WTC11 (cell line): ENCODE data around the gene ZC3H14. TPM values are rescaled to one million over a fixed set of nuclear protein-coding genes. Genes with fewer than 3 reads are reported as not detected.

Source experiments
- ATAC-seq: fragments of 200-7000 bp; cut with Tn5 transposase; 2 replicates; pipeline ENCODE4 v1.10.0; 2021; ENCODE audit warnings: mild to moderate bottlenecking, moderate library complexity
- CTCF ChIA-PET: fragments of 300-600 bp; sonication (Branson Sonifier 250); formaldehyde crosslinking; loops from one replicate; lab custom pipeline; 2021; ENCODE audit warnings: antibody characterized with exemption; lab: Charles Lee
- POLR2A ChIA-PET: fragments of 350-600 bp; sonication (Branson Sonifier 250); formaldehyde crosslinking; loops from one replicate; lab custom pipeline; 2021; ENCODE audit warnings: antibody characterized with exemption; lab: Charles Lee
- DNase-seq: peaks from one replicate; pipeline ENCODE4 v3.0.0; 2021; ENCODE audit warnings: low spot score
- H3K27ac Mint-ChIP-seq: 2 replicates; pipeline ENCODE4 v1.8.0; 2021; ENCODE audit warnings: mixed read lengths
- H3K27me3 Mint-ChIP-seq: 2 replicates; pipeline ENCODE4 v1.8.0; 2021; ENCODE audit warnings: low read depth, mild to moderate bottlenecking, moderate library complexity, mixed read lengths
- H3K36me3 Mint-ChIP-seq: 2 replicates; pipeline ENCODE4 v1.8.0; 2021; ENCODE audit warnings: mixed read lengths
- H3K4me1 Mint-ChIP-seq: 2 replicates; pipeline ENCODE4 v1.8.0; 2022; ENCODE audit warnings: mixed read lengths
- H3K4me3 Mint-ChIP-seq: 2 replicates; pipeline ENCODE4 v1.8.0; 2021; ENCODE audit warnings: mild to moderate bottlenecking, moderate library complexity, mixed read lengths
- H3K9me3 Mint-ChIP-seq: 2 replicates; pipeline ENCODE4 v1.8.0; 2021; ENCODE audit warnings: mixed read lengths
- CBFB ChIP-seq: sonication (generic); formaldehyde crosslinking; IDR thresholded peaks from 2 replicates; pipeline ENCODE4 v1.8.1; 2022; ENCODE audit warnings: mild to moderate bottlenecking, low read depth, missing genetic modification reagents
- CREM ChIP-seq: sonication (generic); formaldehyde crosslinking; IDR thresholded peaks from 2 replicates; pipeline ENCODE4 v1.8.1; 2022; ENCODE audit warnings: mild to moderate bottlenecking, missing genetic modification reagents, moderate library complexity
- FOXJ3 ChIP-seq: sonication (generic); formaldehyde crosslinking; IDR thresholded peaks from 2 replicates; pipeline ENCODE4 v1.9.0; 2021; ENCODE audit warnings: missing genetic modification reagents, mild to moderate bottlenecking, borderline replicate concordance
- GTF2I ChIP-seq: fragments of 250-450 bp; sonication (Bioruptor Pico); conservative IDR thresholded peaks from 2 replicates; pipeline ENCODE4 v1.4.0; 2021; ENCODE audit warnings: mild to moderate bottlenecking
- MXD4 ChIP-seq: fragments of 250-450 bp; sonication (Bioruptor Pico); IDR thresholded peaks from 2 replicates; pipeline ENCODE4 v1.8.0; 2021; ENCODE audit warnings: mild to moderate bottlenecking, moderate library complexity, borderline replicate concordance
- MYBL2 ChIP-seq: sonication (generic); formaldehyde crosslinking; IDR thresholded peaks from 2 replicates; pipeline ENCODE4 v1.8.1; 2023; ENCODE audit warnings: mild to moderate bottlenecking, moderate library complexity, missing genetic modification reagents
- OVOL2 ChIP-seq: fragments of 250-450 bp; sonication (Bioruptor Pico); IDR thresholded peaks from 2 replicates; pipeline ENCODE4 v1.9.0; 2021; ENCODE audit warnings: mild to moderate bottlenecking, borderline replicate concordance
- RORB ChIP-seq: fragments of 250-450 bp; sonication (Bioruptor Pico); IDR thresholded peaks from 2 replicates; pipeline ENCODE4 v1.9.0; 2021; ENCODE audit warnings: mild to moderate bottlenecking
- SMAD4 ChIP-seq: sonication (generic); formaldehyde crosslinking; IDR thresholded peaks from 2 replicates; pipeline ENCODE4 v1.8.0; 2022; ENCODE audit warnings: mild to moderate bottlenecking, missing genetic modification reagents
- ZNF121 ChIP-seq: sonication (generic); formaldehyde crosslinking; IDR thresholded peaks from 2 replicates; pipeline ENCODE4 v1.8.0; 2023; ENCODE audit warnings: missing genetic modification reagents
- ZNF263 ChIP-seq: sonication (generic); formaldehyde crosslinking; IDR thresholded peaks from 2 replicates; pipeline ENCODE4 v1.8.1; 2022; ENCODE audit warnings: low read depth, mild to moderate bottlenecking, moderate library complexity, missing genetic modification reagents
- ZNF671 ChIP-seq: fragments of 250-450 bp; sonication (Bioruptor Pico); IDR thresholded peaks from 2 replicates; pipeline ENCODE4 v1.8.0; 2021; ENCODE audit warnings: mild to moderate bottlenecking
- total RNA-seq: library from RNA; stranded (reverse); gene quantifications from 3 replicates; pipeline ENCODE4 v1.2.3, GENCODE V29; 2021
- TF ChIP-seq, protein P1 (sequence below): sonication (generic); formaldehyde crosslinking; IDR thresholded peaks from 2 replicates; pipeline ENCODE4 v1.8.0; 2023; ENCODE audit warnings: missing genetic modification reagents, mild to moderate bottlenecking, borderline replicate concordance
- TF ChIP-seq, protein P2 (sequence below): fragments of 250-450 bp; sonication (Bioruptor Pico); IDR thresholded peaks from 2 replicates; pipeline ENCODE4 v1.9.0; 2021; ENCODE audit warnings: mild to moderate bottlenecking
- TF ChIP-seq, protein P3 (sequence below): sonication (generic); formaldehyde crosslinking; IDR thresholded peaks from 2 replicates; pipeline ENCODE4 v1.8.1; 2022; ENCODE audit warnings: missing genetic modification reagents, borderline replicate concordance
- TF ChIP-seq, protein P4 (sequence below): sonication (generic); formaldehyde crosslinking; conservative IDR thresholded peaks from 2 replicates; pipeline ENCODE4 v1.8.1; 2023; ENCODE audit warnings: mild to moderate bottlenecking, low read depth, missing genetic modification reagents, moderate library complexity

Gene ZC3H14
- total RNA-seq, 1 experiment from 2014 or later: 64.9 TPM

DNA sequence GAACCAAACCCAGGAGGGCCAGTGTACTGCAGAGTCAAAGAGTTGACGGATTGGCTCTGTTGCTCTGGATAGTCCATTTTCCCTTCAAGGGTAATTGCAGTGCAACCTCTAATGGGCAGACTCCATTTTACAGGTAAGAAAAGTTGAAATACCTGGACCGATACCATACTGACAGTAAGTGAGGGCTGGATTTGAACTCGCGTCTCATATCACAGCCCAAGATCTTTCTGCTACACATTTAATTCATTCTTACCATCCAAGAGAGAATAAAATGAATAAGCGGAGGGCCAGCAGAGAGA, 356 bp upstream of the ZC3H14 start:
- H3K27ac Mint-ChIP-seq: peak overlapping the region; percentile 93
- H3K36me3 Mint-ChIP-seq: 0 out of 2 replicates have a peak, but pooled peaks cover 3% of the 10 kb centered on the region
- ChIA-PET CTCF (no interaction called here), POLR2A (no interaction called here)
- peak; percentile 3; the same call in 1 of the 2 replicates for ATAC-seq
- no peak for TF ChIP-seq FOXJ3 (CRISPR knock-in tag)
- TF ChIP-seq, protein P1, sequence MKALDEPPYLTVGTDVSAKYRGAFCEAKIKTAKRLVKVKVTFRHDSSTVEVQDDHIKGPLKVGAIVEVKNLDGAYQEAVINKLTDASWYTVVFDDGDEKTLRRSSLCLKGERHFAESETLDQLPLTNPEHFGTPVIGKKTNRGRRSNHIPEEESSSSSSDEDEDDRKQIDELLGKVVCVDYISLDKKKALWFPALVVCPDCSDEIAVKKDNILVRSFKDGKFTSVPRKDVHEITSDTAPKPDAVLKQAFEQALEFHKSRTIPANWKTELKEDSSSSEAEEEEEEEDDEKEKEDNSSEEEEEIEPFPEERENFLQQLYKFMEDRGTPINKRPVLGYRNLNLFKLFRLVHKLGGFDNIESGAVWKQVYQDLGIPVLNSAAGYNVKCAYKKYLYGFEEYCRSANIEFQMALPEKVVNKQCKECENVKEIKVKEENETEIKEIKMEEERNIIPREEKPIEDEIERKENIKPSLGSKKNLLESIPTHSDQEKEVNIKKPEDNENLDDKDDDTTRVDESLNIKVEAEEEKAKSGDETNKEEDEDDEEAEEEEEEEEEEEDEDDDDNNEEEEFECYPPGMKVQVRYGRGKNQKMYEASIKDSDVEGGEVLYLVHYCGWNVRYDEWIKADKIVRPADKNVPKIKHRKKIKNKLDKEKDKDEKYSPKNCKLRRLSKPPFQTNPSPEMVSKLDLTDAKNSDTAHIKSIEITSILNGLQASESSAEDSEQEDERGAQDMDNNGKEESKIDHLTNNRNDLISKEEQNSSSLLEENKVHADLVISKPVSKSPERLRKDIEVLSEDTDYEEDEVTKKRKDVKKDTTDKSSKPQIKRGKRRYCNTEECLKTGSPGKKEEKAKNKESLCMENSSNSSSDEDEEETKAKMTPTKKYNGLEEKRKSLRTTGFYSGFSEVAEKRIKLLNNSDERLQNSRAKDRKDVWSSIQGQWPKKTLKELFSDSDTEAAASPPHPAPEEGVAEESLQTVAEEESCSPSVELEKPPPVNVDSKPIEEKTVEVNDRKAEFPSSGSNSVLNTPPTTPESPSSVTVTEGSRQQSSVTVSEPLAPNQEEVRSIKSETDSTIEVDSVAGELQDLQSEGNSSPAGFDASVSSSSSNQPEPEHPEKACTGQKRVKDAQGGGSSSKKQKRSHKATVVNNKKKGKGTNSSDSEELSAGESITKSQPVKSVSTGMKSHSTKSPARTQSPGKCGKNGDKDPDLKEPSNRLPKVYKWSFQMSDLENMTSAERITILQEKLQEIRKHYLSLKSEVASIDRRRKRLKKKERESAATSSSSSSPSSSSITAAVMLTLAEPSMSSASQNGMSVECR (CRISPR knock-in tag): no peak
- TF ChIP-seq CBFB (CRISPR knock-in tag): no peak
- TF ChIP-seq GTF2I (CRISPR knock-in tag): 0 out of 2 replicates have a peak, but pooled peaks have one; percentile 30
- TF ChIP-seq ZNF671: no peak
- peak overlapping the region; percentile 93 for H3K4me3 Mint-ChIP-seq
- no peak for DNase-seq
- peaks cover 17% of the 10 kb centered on the region for H3K4me1 Mint-ChIP-seq
- H3K9me3 Mint-ChIP-seq: no peaks in the 10 kb centered on the region
- H3K27me3 Mint-ChIP-seq: no peaks in the 10 kb centered on the region; the same call in 1 of the 2 replicates

DNA sequence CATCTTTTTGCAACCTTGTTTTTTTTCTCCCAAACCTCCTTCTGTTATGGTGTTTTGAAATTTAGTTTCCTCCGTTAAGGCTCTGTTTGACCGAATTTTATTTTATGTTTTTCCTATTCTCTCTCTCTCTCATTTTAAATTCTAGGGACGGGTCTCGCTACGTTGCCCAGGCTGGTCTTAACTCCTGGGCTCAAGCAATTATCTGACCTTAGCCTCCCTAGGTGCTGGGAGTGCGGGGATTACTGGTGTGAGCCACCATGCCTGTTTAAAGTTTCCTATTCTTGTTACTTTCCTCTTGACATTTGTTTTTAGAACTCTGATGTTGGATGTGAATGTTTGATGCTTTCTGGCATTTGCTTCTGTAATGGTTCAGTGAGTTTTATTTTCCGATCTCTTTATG, 1.0 kb downstream of the ZC3H14 start:
- H3K4me1 Mint-ChIP-seq: peaks cover 17% of the 10 kb centered on the region
- no peaks in the 10 kb centered on the region for H3K9me3 Mint-ChIP-seq
- no peaks in the 10 kb centered on the region; the same call in 1 of the 2 replicates for H3K27me3 Mint-ChIP-seq
- no peak for DNase-seq
- ChIA-PET POLR2A (interaction anchor here (0.7 kb wide), 1 partner anchor 12 kb away, joined by 3 read pairs; no protein-coding TSS in a partner anchor), CTCF (no interaction called here)
- no peak for TF ChIP-seq CREM
- TF ChIP-seq ZNF263 (CRISPR knock-in tag): no peak
- no peak for TF ChIP-seq ZNF671
- TF ChIP-seq SMAD4 (CRISPR knock-in tag): no peak
- TF ChIP-seq RORB (CRISPR knock-in tag): no peak
- TF ChIP-seq MYBL2 (CRISPR knock-in tag): no peak
- TF ChIP-seq, protein P1 (CRISPR knock-in tag): no peak
- no peak for TF ChIP-seq OVOL2 (CRISPR knock-in tag)
- no peak for TF ChIP-seq MXD4 (CRISPR knock-in tag)
- H3K4me3 Mint-ChIP-seq: peak overlapping the region; percentile 93
- ATAC-seq: no peak
- H3K36me3 Mint-ChIP-seq: peaks cover 13% of the 10 kb centered on the region
- H3K27ac Mint-ChIP-seq: peak overlapping the region; percentile 47

DNA sequence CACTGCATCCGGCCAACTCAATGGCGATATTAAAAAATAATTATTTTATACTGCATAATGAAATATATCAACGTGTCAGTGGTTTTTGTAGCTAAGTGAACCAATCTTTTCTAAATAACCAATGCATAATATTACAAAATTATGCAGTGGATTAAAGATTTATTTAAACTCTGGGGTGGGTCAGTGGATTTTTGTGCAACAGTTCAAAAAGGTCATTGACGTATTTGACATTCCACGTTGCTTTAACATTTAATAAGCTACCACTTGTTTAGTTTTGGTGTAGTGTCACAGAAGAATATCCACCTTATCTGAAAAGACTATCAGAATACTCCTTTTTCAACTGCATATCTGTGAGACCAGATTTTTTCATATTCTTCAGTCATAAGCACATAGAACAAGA, 2.6 kb downstream of the ZC3H14 start:
- Mint-ChIP-seq H3K9me3 (no peaks in the 10 kb centered on the region), H3K27ac (0 out of 2 replicates have a peak overlapping the region, but pooled peaks have one; percentile 27), H3K36me3 (peaks cover 29% of the 10 kb centered on the region), H3K4me3 (no peak overlapping the region), H3K4me1 (peaks cover 17% of the 10 kb centered on the region), H3K27me3 (no peaks in the 10 kb centered on the region; the same call in 1 of the 2 replicates)
- ChIA-PET CTCF (no interaction called here), POLR2A (no interaction called here)
- ATAC-seq (no peak), DNase-seq (no peak)
- TF ChIP-seq, protein P2, sequence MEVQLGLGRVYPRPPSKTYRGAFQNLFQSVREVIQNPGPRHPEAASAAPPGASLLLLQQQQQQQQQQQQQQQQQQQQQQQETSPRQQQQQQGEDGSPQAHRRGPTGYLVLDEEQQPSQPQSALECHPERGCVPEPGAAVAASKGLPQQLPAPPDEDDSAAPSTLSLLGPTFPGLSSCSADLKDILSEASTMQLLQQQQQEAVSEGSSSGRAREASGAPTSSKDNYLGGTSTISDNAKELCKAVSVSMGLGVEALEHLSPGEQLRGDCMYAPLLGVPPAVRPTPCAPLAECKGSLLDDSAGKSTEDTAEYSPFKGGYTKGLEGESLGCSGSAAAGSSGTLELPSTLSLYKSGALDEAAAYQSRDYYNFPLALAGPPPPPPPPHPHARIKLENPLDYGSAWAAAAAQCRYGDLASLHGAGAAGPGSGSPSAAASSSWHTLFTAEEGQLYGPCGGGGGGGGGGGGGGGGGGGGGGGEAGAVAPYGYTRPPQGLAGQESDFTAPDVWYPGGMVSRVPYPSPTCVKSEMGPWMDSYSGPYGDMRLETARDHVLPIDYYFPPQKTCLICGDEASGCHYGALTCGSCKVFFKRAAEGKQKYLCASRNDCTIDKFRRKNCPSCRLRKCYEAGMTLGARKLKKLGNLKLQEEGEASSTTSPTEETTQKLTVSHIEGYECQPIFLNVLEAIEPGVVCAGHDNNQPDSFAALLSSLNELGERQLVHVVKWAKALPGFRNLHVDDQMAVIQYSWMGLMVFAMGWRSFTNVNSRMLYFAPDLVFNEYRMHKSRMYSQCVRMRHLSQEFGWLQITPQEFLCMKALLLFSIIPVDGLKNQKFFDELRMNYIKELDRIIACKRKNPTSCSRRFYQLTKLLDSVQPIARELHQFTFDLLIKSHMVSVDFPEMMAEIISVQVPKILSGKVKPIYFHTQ (CRISPR knock-in tag): no peak
- TF ChIP-seq ZNF121 (CRISPR knock-in tag): no peak
- TF ChIP-seq, protein P3, sequence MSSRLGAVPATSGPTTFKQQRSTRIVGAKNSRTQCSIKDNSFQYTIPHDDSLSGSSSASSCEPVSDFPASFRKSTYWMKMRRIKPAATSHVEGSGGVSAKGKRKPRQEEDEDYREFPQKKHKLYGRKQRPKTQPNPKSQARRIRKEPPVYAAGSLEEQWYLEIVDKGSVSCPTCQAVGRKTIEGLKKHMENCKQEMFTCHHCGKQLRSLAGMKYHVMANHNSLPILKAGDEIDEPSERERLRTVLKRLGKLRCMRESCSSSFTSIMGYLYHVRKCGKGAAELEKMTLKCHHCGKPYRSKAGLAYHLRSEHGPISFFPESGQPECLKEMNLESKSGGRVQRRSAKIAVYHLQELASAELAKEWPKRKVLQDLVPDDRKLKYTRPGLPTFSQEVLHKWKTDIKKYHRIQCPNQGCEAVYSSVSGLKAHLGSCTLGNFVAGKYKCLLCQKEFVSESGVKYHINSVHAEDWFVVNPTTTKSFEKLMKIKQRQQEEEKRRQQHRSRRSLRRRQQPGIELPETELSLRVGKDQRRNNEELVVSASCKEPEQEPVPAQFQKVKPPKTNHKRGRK: no peak
- TF ChIP-seq, protein P4, sequence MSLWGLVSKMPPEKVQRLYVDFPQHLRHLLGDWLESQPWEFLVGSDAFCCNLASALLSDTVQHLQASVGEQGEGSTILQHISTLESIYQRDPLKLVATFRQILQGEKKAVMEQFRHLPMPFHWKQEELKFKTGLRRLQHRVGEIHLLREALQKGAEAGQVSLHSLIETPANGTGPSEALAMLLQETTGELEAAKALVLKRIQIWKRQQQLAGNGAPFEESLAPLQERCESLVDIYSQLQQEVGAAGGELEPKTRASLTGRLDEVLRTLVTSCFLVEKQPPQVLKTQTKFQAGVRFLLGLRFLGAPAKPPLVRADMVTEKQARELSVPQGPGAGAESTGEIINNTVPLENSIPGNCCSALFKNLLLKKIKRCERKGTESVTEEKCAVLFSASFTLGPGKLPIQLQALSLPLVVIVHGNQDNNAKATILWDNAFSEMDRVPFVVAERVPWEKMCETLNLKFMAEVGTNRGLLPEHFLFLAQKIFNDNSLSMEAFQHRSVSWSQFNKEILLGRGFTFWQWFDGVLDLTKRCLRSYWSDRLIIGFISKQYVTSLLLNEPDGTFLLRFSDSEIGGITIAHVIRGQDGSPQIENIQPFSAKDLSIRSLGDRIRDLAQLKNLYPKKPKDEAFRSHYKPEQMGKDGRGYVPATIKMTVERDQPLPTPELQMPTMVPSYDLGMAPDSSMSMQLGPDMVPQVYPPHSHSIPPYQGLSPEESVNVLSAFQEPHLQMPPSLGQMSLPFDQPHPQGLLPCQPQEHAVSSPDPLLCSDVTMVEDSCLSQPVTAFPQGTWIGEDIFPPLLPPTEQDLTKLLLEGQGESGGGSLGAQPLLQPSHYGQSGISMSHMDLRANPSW (CRISPR knock-in tag): no peak
